ENCODE measurements around the gene TAS2R1. TPM values are rescaled to one million over a fixed set of nuclear protein-coding genes. Genes with fewer than 3 reads are reported as not detected.
A peak's percentile ranks its signal among the peaks of the same experiment; 100 is the strongest.
"Not testable (repeated sequence)": the region's sequence is repeated elsewhere in the genome, so short reads cannot be mapped to it uniquely, and the experiment has no call there.

TAS2R1 gene
- total RNA-seq, 2 donors from 2014 or later: not detected

- 60 to 72% methylated on average over 5 of the region's 5 CpGs for WGBS, 2 donors
- ATAC-seq (no peak), DNase-seq (no peak)
- H3K4me1 ChIP-seq: no peaks in the 10 kb centered on the region
- intact Hi-C loops (cut with DNase I): no loop called here
- H3K9me3 ChIP-seq: no peaks in the 10 kb centered on the region
- TF ChIP-seq CTCF (IDR thresholded peaks at IDR 0.05) (no peak), POLR2A (IDR thresholded peaks at IDR 0.05) (no peak)
- H3K4me3 ChIP-seq: no peak overlapping the region
- no peak overlapping the region for H3K27ac ChIP-seq
- no peaks in the 10 kb centered on the region for H3K27me3 ChIP-seq
- H3K36me3 ChIP-seq (replicated peaks in 1 of 2; ENCODE audit: insufficient read depth in 1 of 2, low read depth in 2 of 2): no peaks in the 10 kb centered on the region
Observed at GRCh38 chr5:9604416-9604815, 25.7 kb downstream of the TAS2R1 start.

GRCh38 chr5:9601055-9601739, 29.0 kb downstream of the TAS2R1 start:
- Histone ChIP-seq H3K36me3 (replicated peaks in 1 of 2; ENCODE audit: insufficient read depth in 1 of 2, low read depth in 2 of 2) (no peaks in the 10 kb centered on the region), H3K4me1 (peaks cover 5% of the 10 kb centered on the region), H3K27ac (no peak overlapping the region), H3K9me3 (no peaks in the 10 kb centered on the region), H3K27me3 (no peaks in the 10 kb centered on the region), H3K4me3 (no peak overlapping the region)
- ATAC-seq (no peak), DNase-seq (no peak)
- intact Hi-C loops (cut with DNase I): no loop called here
- TF ChIP-seq CTCF (IDR thresholded peaks at IDR 0.05) (no peak), POLR2A (IDR thresholded peaks at IDR 0.05) (no peak)
- 65 to 66% methylated on average over 7 of the region's 7 CpGs for WGBS, 2 donors

- TF ChIP-seq POLR2A (IDR thresholded peaks at IDR 0.05) (no peak), CTCF (IDR thresholded peaks at IDR 0.05) (no peak)
- Histone ChIP-seq H3K36me3 (replicated peaks in 1 of 2; ENCODE audit: insufficient read depth in 1 of 2, low read depth in 2 of 2) (no peaks in the 10 kb centered on the region), H3K27me3 (no peaks in the 10 kb centered on the region), H3K4me1 (peaks cover 5% of the 10 kb centered on the region), H3K27ac (no peak overlapping the region), H3K9me3 (no peaks in the 10 kb centered on the region), H3K4me3 (no peak overlapping the region)
- DNase-seq (no peak), ATAC-seq (no peak)
- WGBS, 2 donors: 54 to 58% methylated on average over 3 of the region's 3 CpGs
- intact Hi-C loops (cut with DNase I): no loop called here
Observed at GRCh38 chr5:9599391-9599790, 30.8 kb downstream of the TAS2R1 start.

- H3K27me3 ChIP-seq; H3K36me3 ChIP-seq (replicated peaks in 1 of 2; ENCODE audit: insufficient read depth in 1 of 2, low read depth in 2 of 2); H3K4me1 ChIP-seq; H3K9me3 ChIP-seq; H3K4me3 ChIP-seq; H3K27ac ChIP-seq; intact Hi-C loops (cut with DNase I); ATAC-seq: not testable (repeated sequence)
- peak in 1 of 4 donors; percentile 25 for DNase-seq
- 15 to 33% methylated on average over 6 of the region's 6 CpGs for WGBS, 2 donors
Observed at GRCh38 chr5:9598329-9598728, 31.8 kb downstream of the TAS2R1 start.

GRCh38 chr5:9597322-9597721, 32.8 kb downstream of the TAS2R1 start:
- ATAC-seq; H3K4me3 ChIP-seq; H3K4me1 ChIP-seq; intact Hi-C loops (cut with DNase I); H3K9me3 ChIP-seq; DNase-seq; H3K27me3 ChIP-seq; H3K27ac ChIP-seq; H3K36me3 ChIP-seq (replicated peaks in 1 of 2; ENCODE audit: insufficient read depth in 1 of 2, low read depth in 2 of 2): not testable (repeated sequence)
- 31 to 36% methylated on average over 7 of the region's 7 CpGs for WGBS, 2 donors

GRCh38 chr5:9596824-9597223, 33.3 kb downstream of the TAS2R1 start:
- WGBS, 2 donors: 11 to 15% methylated on average over 4 of the region's 4 CpGs
- Histone ChIP-seq H3K27ac (no peak overlapping the region), H3K4me1 (peaks cover 5% of the 10 kb centered on the region), H3K4me3 (no peak overlapping the region), H3K27me3 (no peaks in the 10 kb centered on the region), H3K9me3 (no peaks in the 10 kb centered on the region), H3K36me3 (replicated peaks in 1 of 2; ENCODE audit: insufficient read depth in 1 of 2, low read depth in 2 of 2) (no peaks in the 10 kb centered on the region)
- TF ChIP-seq POLR2A (IDR thresholded peaks at IDR 0.05): no peak
- TF ChIP-seq CTCF (IDR thresholded peaks at IDR 0.05): no peak
- ATAC-seq: no peak
- intact Hi-C loops (cut with DNase I): no loop called here
- peak in 1 of 4 donors; percentile 18 for DNase-seq
